VCaP (cell line): Measurements from ENCODE around the gene ENHO.

Experiments used
- H3K27ac ChIP-seq: fragments of 450-650 bp; 2 replicates; pipeline ENCODE4 v1.5.1; 2017
- TF ChIP-seq, protein P1 (sequence below): fragments of 450-650 bp; conservative IDR thresholded peaks from 2 replicates; pipeline ENCODE4 v1.5.1; 2017; ENCODE audit warnings: mild to moderate bottlenecking, moderate library complexity

The ENHO gene

DNA sequence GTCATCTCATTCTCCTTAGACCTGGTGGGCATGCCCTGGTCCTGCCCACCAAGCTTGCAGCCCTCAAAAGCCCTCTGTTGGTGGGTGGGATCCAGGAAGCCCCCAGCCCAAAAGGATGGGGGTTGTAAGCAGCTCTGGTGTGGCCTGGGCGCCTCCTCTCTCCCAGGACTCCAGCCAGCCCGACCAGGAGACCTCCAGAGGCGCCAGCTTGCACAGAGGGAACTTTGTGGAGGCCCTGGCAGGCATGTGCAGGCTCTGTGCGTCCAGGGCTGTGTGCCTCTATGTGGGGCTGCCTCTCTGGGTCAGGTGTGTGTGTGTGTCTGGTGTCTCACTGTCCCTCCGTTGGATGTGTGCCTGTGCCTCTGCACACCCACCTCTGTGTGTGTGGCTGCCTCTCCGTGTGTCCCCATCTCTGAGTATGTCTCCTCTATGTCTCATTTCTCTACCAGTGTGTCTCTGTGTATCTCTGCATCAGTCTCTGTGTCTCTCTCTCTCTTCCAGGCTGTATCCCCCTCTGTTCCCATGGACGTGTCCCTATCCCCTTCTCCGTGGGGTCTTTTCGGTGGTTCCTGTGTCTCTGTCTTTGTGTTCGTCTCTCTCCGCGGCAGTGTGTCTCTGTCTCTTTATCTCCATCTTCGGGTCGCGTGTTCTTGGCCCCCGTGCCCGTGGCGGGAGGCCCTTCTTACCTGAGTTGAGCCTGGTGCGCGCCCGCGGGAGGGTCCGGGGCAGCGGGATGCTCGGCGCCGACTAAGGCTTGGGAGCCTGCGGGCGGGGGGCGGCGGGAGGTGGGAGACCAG is 501 bp downstream of the ENHO start:
- H3K27ac ChIP-seq, result peak overlapping the region; percentile 53; the same call in 1 of the 2 replicates
- TF ChIP-seq, protein P1, sequence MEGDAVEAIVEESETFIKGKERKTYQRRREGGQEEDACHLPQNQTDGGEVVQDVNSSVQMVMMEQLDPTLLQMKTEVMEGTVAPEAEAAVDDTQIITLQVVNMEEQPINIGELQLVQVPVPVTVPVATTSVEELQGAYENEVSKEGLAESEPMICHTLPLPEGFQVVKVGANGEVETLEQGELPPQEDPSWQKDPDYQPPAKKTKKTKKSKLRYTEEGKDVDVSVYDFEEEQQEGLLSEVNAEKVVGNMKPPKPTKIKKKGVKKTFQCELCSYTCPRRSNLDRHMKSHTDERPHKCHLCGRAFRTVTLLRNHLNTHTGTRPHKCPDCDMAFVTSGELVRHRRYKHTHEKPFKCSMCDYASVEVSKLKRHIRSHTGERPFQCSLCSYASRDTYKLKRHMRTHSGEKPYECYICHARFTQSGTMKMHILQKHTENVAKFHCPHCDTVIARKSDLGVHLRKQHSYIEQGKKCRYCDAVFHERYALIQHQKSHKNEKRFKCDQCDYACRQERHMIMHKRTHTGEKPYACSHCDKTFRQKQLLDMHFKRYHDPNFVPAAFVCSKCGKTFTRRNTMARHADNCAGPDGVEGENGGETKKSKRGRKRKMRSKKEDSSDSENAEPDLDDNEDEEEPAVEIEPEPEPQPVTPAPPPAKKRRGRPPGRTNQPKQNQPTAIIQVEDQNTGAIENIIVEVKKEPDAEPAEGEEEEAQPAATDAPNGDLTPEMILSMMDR, result no peak

DNA sequence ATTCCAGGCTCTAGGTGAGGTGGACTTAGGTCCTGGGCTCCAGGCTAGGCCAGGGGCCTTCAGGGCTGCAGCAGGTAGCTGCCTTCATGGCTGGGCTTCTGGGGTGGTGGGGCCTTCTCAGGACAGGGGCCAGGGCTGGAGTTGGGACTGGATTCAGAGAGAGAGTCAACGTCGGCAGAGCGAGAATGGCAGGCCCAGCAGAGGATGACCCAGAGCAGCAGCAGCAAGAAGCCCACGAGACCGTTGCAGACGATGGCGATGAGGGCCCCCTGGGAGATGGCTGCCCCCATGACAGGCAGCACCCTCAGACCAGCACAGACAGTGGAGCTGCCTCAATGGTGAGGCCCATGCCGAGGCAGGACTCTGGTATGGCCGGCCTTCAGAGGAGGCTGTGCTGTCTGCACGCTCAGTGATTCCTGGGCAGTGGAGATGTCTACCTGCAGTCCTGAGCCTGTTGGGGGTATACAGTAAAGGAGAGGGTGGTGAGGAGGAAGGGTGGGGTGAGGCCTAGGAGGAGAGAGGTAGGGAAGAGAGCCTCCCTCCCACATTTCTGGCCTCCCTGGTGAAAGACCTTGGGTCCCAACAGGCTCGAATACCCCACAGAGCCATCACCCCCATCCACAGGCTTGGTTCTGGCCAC is 1.3 kb downstream of the ENHO start:
- H3K27ac ChIP-seq, result no peak overlapping the region
- TF ChIP-seq, protein P1, result no peak

DNA sequence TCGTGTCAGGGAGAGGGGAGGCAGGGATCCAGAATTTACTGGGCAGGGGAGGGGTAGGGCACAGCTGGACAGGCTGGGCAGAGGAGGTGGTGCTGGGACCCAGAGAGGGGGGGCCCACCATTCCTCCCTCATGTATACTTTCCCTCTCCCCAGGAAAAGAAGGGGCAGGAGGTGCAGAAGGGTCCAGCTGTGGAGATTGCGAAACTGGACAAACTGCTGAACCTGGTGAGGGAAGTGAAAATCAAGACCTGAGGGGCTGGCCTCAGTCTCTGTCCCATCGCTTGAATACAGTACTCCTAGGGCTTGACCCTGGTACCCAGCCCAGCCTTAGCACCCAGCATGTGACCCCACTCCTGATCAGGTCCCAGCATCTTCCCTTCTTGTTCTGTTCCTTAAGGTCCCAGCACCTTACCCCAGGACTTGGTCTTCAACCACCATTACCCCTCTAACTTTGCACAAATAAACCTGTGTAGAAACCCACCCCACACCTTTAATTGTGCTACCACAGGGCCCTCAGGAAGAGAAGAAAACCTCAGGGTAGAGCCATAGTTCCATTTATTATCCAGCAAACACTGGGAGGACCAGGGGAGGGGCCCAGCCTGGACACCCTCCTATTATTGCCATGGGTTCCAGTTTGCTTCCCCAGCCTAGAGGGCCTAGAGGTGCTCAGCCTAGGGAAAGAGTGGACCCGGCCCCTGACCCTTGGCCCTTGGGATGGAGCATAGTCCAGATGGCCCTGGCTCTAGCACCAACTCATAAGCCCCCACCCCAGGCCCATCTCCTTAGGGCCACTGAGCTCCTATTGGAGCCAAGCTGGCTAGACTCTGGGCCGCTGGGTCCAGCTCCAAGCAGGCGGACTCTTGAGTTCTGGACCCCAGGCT is 2.0 kb downstream of the ENHO start:
- TF ChIP-seq, protein P1, result no peak
- no peak overlapping the region for H3K27ac ChIP-seq

DNA sequence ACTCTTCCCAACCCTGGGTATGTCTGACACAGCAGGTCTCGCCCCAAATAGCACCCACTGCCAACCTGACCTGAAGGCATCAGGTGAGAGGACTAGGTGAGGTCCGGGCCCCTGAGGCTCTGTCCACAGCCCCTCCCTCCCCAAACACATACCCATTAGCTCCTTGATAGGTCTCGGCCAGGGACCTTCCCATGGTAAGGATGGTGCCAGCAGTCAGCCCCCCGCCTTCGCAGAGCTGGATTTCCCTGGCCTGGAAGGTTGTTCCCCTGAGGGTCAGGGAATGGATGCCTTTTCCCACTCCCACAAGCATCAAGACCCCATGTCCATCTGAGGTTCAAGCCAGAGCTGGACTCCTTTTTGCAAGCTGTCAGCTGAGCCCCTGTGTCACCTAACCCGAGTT is 2.7 kb downstream of the ENHO start:
- TF ChIP-seq, protein P1, result no peak
- H3K27ac ChIP-seq, result no peak overlapping the region

DNA sequence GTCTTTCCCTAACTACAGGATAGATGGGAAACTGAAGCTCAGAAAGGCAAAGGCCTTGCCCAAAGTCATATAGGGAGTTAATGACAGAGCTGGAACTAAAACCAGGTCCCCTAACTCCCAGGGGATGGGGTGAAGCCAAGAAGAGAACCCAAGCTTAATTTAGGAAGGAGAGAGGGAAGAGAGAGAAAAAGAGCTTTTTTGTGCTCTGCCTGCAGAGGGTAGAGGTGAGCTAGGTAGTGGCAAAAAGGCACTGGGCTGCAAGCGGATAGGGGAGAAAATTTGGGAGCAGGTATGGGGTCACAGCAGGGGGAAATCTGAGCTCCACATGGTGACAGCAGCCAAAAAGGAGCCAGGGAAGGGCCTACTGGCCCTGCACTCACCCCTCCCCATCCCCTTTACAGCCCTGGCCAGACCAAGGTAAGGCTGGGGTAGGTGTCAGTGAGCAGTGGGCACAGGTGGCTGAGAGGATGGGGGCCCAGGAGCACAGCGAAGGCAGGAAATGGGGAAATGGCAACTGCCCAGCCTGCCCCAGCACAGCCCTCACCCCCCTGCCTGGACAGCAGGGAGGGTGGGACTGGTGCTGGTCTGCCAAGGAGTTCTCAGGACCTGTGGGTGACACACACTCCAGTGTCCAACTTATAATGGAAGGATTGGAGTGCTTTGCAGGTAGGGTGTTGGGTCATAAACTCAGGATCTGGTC is 3.3 kb downstream of the ENHO start:
- TF ChIP-seq, protein P1, result no peak
- no peak overlapping the region for H3K27ac ChIP-seq

DNA sequence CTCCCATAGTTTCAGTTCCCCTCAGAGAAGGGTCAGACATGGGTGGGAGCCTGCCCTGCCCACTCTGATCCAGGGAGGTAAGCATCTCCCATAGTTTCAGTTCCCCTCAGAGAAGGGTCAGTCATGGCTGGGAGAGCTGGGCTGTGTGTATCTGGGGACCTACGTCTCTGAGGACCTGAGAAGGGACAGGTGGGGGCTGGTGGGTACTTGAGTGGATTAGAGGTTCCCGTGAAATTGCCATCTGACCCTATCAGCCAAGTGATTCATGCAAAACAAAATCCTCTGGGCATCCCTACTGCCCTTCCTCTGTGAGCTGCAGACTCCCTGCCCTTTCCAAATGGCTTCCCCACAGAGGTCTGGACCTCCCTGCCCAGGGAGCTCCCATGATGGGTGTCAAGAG is 3.9 kb downstream of the ENHO start:
- no peak overlapping the region for H3K27ac ChIP-seq
- TF ChIP-seq, protein P1, result no peak
